ENCODE results near the gene ADRA1B.

ADRA1B gene

GRCh38 chr5:159943326-159943725 lies 27.0 kb downstream of the ADRA1B start:
- H3K27me3 ChIP-seq (ENCODE audit: insufficient read depth, poor library complexity, severe bottlenecking) = no peaks in the 10 kb centered on the region
- TF ChIP-seq CTCF (IDR thresholded peaks at IDR 0.05; ENCODE audit: insufficient read depth, low read length) = no peak
- TF ChIP-seq GABPA (IDR thresholded peaks at IDR 0.05; ENCODE audit: low read depth) = no peak
- TF ChIP-seq POLR2AphosphoS5 (IDR thresholded peaks at IDR 0.05; ENCODE audit: low read depth) = no peak
- TF ChIP-seq REST (IDR thresholded peaks at IDR 0.05; ENCODE audit: insufficient replicate concordance, low read depth) = no peak
- no peak for TF ChIP-seq SPI1 (IDR thresholded peaks at IDR 0.05; ENCODE audit: borderline replicate concordance, low read depth)

DNA sequence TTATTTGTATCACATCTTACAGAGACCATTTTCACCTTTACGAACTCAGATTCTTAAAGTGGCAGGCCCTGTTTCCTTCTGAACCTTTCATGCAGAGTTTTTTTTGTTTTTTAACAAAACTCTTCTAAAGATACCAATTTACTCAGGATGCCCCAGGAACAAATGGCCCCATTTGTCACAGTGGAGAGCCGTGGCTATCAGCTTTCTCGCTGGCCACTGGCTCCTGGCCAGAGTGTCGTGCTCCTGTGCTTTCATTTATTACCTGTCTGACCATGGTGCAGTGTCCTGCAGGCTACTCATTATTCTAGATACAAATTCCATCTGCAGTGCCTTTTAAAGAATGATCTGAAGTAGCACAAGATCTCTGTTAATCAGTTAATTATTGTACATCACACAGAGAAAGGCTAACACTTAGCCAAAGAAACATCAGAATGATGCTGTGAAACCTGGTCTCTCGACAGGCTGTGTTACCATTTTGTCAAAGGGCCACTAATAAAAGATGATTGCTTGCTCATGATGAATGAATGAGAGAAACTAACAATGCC lies 27.8 kb downstream of the ADRA1B start:
- no peaks in the 10 kb centered on the region for H3K27me3 ChIP-seq (ENCODE audit: insufficient read depth, poor library complexity, severe bottlenecking)
- no peak for TF ChIP-seq SPI1 (IDR thresholded peaks at IDR 0.05; ENCODE audit: borderline replicate concordance, low read depth)
- TF ChIP-seq POLR2AphosphoS5 (IDR thresholded peaks at IDR 0.05; ENCODE audit: low read depth) = no peak
- TF ChIP-seq GABPA (IDR thresholded peaks at IDR 0.05; ENCODE audit: low read depth) = no peak
- no peak for TF ChIP-seq CTCF (IDR thresholded peaks at IDR 0.05; ENCODE audit: insufficient read depth, low read length)
- no peak for TF ChIP-seq REST (IDR thresholded peaks at IDR 0.05; ENCODE audit: insufficient replicate concordance, low read depth)
- DNase-seq (ENCODE audit: low read depth in 1 of 2, low spot score in 1 of 2) = no peak
- H3K4me3 ChIP-seq (replicated peaks; ENCODE audit: insufficient read depth, low read length) = no peak overlapping the region
- H3K27ac ChIP-seq (replicated peaks) = no peak overlapping the region

More at GRCh38 chr5:159943326-159943725, 27.0 kb downstream of the ADRA1B start:
- H3K4me3 ChIP-seq (replicated peaks; ENCODE audit: insufficient read depth, low read length) = no peak overlapping the region
- H3K27ac ChIP-seq (replicated peaks) = no peak overlapping the region
- no peak for DNase-seq (ENCODE audit: low read depth in 1 of 2, low spot score in 1 of 2)

- TF ChIP-seq SPI1 (IDR thresholded peaks at IDR 0.05; ENCODE audit: borderline replicate concordance, low read depth) (no peak), REST (IDR thresholded peaks at IDR 0.05; ENCODE audit: insufficient replicate concordance, low read depth) (no peak), CTCF (IDR thresholded peaks at IDR 0.05; ENCODE audit: insufficient read depth, low read length) (no peak), POLR2AphosphoS5 (IDR thresholded peaks at IDR 0.05; ENCODE audit: low read depth) (no peak), GABPA (IDR thresholded peaks at IDR 0.05; ENCODE audit: low read depth) (no peak)
- DNase-seq (ENCODE audit: low read depth in 1 of 2, low spot score in 1 of 2) = no peak
- no peaks in the 10 kb centered on the region for H3K27me3 ChIP-seq (ENCODE audit: insufficient read depth, poor library complexity, severe bottlenecking)
- no peak overlapping the region for H3K27ac ChIP-seq (replicated peaks)
- H3K4me3 ChIP-seq (replicated peaks; ENCODE audit: insufficient read depth, low read length) = no peak overlapping the region
Measured at GRCh38 chr5:159945359-159945758, 29.1 kb downstream of the ADRA1B start.

Data from HL-60 (cell line).